Body of pancreas (tissue), 4 donors: ENCODE measurements around the gene PRDM9. TPM values are rescaled to one million over a fixed set of nuclear protein-coding genes. Genes with fewer than 3 reads are reported as not detected.

Experiments used
- ATAC-seq: fragments of 150-250 bp; one replicate; pipeline ENCODE4 v1.9.1; 2016
- DNase-seq, 4 donors: peaks; one replicate each; pipeline ENCODE4 v3.0.0-alpha.2; 2019
- H3K27ac ChIP-seq, 4 donors: fragments of 200-600 bp; sonication (generic); 1 replicate in 3 of 4; 2 replicates in 1 of 4; pipeline versions ENCODE4 v1.5.1 to v1.6.1; 2016 to 2019; ENCODE audit warnings: mild to moderate bottlenecking in 1 of 4, mixed read lengths in 1 of 4, moderate library complexity in 1 of 4
- H3K27me3 ChIP-seq, 2 donors: fragments of 200-600 bp; sonication (generic); one replicate each; pipeline ENCODE4 v1.6.0; 2016; ENCODE audit warnings: mild to moderate bottlenecking in 1 of 2
- H3K36me3 ChIP-seq, 2 donors: fragments of 200-600 bp; sonication (generic); replicated peaks in 1 of 2; 2 replicates each; pipeline ENCODE4 v1.5.1; 2016; ENCODE audit warnings: low read depth in 2 of 2; ENCODE audit not compliant: insufficient read depth in 1 of 2
- H3K4me1 ChIP-seq: fragments of 200-600 bp; sonication (generic); one replicate; pipeline ENCODE4 v1.6.0; 2016
- H3K4me3 ChIP-seq, 2 donors: fragments of 200-600 bp; sonication (generic); 1 replicate in 1 of 2; 2 replicates in 1 of 2; pipeline ENCODE4 v1.5.1; 2016 to 2019
- H3K9me3 ChIP-seq, 3 donors: fragments of 200-600 bp; sonication (generic); 1 replicate in 2 of 3; 2 replicates in 1 of 3; pipeline ENCODE4 v1.5.1; 2016
- POLR2A ChIP-seq, 3 donors: fragments of 450-650 bp; IDR thresholded peaks; one replicate each; pipeline ENCODE4 v1.6.1; 2016; ENCODE audit warnings: antibody characterized with exemption in 3 of 3, mild to moderate bottlenecking in 2 of 3
- WGBS, 2 donors: methylation state at CpG; one replicate each; pipeline ENCODE4 v1.1.5; 2017; 5-methylcytosine and 5-hydroxymethylcytosine counted together
- intact Hi-C: fragments of 100-400 bp; cut with DNase I; formaldehyde crosslinking; loops from one replicate; pipeline ENCODE4 v1.15.1; 2023
- total RNA-seq, 2 donors: library from RNA; depleted of rRNA; stranded (reverse); fragments of >200 nt; gene quantifications; one replicate each; pipeline ENCODE4 v1.1.0, GENCODE V29; 2016
- TF ChIP-seq, protein P1 (sequence below), 7 experiments: fragments of 450-650 bp in 4 of 7; fragments of 200-600 bp in 3 of 7; sonication (generic) in 3 of 7; IDR thresholded peaks; one replicate each; pipeline ENCODE4 v1.5.1; 2016 to 2019; ENCODE audit warnings: antibody characterized with exemption in 7 of 7

PRDM9 gene
- total RNA-seq, 2 donors from 2014 or later: not detected

DNA sequence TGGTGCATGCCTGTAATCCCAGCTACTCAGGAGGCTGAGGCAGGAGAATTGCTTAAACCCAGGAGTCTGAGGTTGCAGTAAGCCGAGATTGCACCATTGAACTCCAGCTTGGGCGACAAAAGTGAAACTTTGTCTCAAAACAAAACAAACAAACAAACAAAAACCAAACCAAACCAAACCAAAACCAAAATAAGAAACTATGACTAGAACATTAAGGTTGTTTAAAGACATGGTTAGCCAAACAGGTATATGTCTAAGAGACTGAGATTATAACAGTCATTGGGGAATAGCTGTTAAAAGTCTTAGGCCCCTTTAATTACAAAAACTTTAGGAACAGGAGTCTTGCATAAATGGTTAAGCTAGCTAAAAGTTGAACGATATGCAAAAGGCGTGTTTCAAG is 63.6 kb downstream of the PRDM9 start:
- DNase-seq (no peak), ATAC-seq (no peak)
- TF ChIP-seq, protein P1, sequence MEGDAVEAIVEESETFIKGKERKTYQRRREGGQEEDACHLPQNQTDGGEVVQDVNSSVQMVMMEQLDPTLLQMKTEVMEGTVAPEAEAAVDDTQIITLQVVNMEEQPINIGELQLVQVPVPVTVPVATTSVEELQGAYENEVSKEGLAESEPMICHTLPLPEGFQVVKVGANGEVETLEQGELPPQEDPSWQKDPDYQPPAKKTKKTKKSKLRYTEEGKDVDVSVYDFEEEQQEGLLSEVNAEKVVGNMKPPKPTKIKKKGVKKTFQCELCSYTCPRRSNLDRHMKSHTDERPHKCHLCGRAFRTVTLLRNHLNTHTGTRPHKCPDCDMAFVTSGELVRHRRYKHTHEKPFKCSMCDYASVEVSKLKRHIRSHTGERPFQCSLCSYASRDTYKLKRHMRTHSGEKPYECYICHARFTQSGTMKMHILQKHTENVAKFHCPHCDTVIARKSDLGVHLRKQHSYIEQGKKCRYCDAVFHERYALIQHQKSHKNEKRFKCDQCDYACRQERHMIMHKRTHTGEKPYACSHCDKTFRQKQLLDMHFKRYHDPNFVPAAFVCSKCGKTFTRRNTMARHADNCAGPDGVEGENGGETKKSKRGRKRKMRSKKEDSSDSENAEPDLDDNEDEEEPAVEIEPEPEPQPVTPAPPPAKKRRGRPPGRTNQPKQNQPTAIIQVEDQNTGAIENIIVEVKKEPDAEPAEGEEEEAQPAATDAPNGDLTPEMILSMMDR (IDR thresholded peaks at IDR 0.05): no peak
- TF ChIP-seq POLR2A (IDR thresholded peaks at IDR 0.05): no peak
- H3K4me3 ChIP-seq: no peak overlapping the region
- no peaks in the 10 kb centered on the region for H3K27me3 ChIP-seq
- intact Hi-C loops: no loop called here
- no peaks in the 10 kb centered on the region for H3K36me3 ChIP-seq
- no peaks in the 10 kb centered on the region for H3K4me1 ChIP-seq
- WGBS, 2 donors: 61 to 63% methylated on average over 4 of the region's 4 CpGs
- no peak overlapping the region for H3K27ac ChIP-seq
- H3K9me3 ChIP-seq: no peaks in the 10 kb centered on the region
